Activated effector memory CD4-positive, alpha-beta T cell treated with anti-CD3 and anti-CD28 coated beads, Interleukin-2, amount 50 U/mL, for 16 hours (primary cell): ENCODE measurements around the gene GPR84.

Experiments
- DNase-seq: peaks from one replicate; pipeline ENCODE4 v3.0.0-alpha.2; 2020

GPR84 gene

DNA sequence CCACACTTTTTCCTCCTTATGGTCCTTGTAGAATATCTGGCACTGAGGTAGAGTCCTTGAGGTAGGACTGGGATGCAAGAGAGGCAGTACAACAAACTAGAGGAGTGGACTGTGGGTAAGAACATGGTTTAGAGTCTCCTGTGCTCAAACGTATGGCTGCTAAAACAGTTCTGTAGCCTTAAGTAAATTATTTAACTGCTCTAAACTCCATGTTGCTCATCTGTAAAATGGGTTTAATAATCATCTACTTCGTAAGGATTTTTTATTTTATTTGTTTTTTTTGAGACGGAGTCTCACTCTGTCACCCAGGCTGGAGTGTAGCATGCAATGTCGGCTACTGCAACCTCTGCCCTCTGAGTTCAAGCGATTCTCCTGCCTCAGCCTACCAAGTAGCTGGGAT, 42.9 kb downstream of the GPR84 start:
- DNase-seq, result no peak
